Endodermal cell (in vitro differentiated cells): ENCODE data around the gene SART3. TPM values are rescaled to one million over a fixed set of nuclear protein-coding genes. Genes with fewer than 3 reads are reported as not detected.
"Not testable (repeated sequence)": the region's sequence is repeated elsewhere in the genome, so short reads cannot be mapped to it uniquely, and the experiment has no call there.

Experiments
- DNase-seq: peaks from one replicate; pipeline ENCODE4 v3.0.0-alpha.2; 2017
- H3K27ac ChIP-seq: 2 replicates; pipeline ENCODE4 v1.5.1; 2013; ENCODE audit warnings: mild to moderate bottlenecking, low read depth, low read length, moderate library complexity
- H3K27me3 ChIP-seq: 2 replicates; pipeline ENCODE4 v1.6.1; 2013; ENCODE audit warnings: mild to moderate bottlenecking, low read length, moderate library complexity; ENCODE audit not compliant: insufficient read depth, control insufficient read depth, poor library complexity, severe bottlenecking
- H3K36me3 ChIP-seq: 2 replicates; pipeline ENCODE4 v1.7.0; 2013; ENCODE audit warnings: mild to moderate bottlenecking, low read length, moderate library complexity; ENCODE audit not compliant: control insufficient read depth, insufficient read depth
- H3K4me1 ChIP-seq: one replicate; pipeline ENCODE4 v1.7.0; 2013; ENCODE audit warnings: low read length; ENCODE audit not compliant: control insufficient read depth, insufficient read depth
- H3K4me3 ChIP-seq: 2 replicates; pipeline ENCODE4 v1.5.1; 2013; ENCODE audit warnings: mild to moderate bottlenecking, low read length, moderate library complexity
- H3K9ac ChIP-seq: 2 replicates; pipeline ENCODE4 v1.6.1; 2013; ENCODE audit warnings: mild to moderate bottlenecking, low read length, moderate library complexity; ENCODE audit not compliant: poor library complexity, severe bottlenecking; ENCODE audit errors: extremely low read depth
- H3K9me3 ChIP-seq: 2 replicates; pipeline ENCODE4 v1.6.1; 2013; ENCODE audit warnings: mild to moderate bottlenecking, low read length, moderate library complexity; ENCODE audit not compliant: control insufficient read depth
- H3K27ac Mint-ChIP-seq: 2 replicates; pipeline ENCODE4 v1.8.0; 2020; ENCODE audit warnings: mixed read lengths
- H3K27me3 Mint-ChIP-seq: 2 replicates; pipeline ENCODE4 v1.8.0; 2021; ENCODE audit warnings: mild to moderate bottlenecking, mixed read lengths; ENCODE audit not compliant: insufficient read depth
- H3K36me3 Mint-ChIP-seq: 2 replicates; pipeline ENCODE4 v1.8.0; 2020; ENCODE audit warnings: low read depth, mixed read lengths
- H3K4me1 Mint-ChIP-seq: 2 replicates; pipeline ENCODE4 v1.8.0; 2020; ENCODE audit warnings: mixed read lengths
- H3K4me3 Mint-ChIP-seq: 2 replicates; pipeline ENCODE4 v1.8.0; 2020; ENCODE audit warnings: mild to moderate bottlenecking, moderate library complexity, mixed read lengths
- H3K9me3 Mint-ChIP-seq: 2 replicates; pipeline ENCODE4 v1.8.0; 2020; ENCODE audit warnings: mild to moderate bottlenecking, mixed read lengths
- CTCF ChIP-seq: fragments of 200-600 bp; sonication (generic); conservative IDR thresholded peaks from 2 replicates; pipeline ENCODE4 v1.5.0; 2021; ENCODE audit warnings: antibody characterized with exemption, mild to moderate bottlenecking
- WGBS, 2 experiments: methylation state at CpG; one replicate each; pipeline versions ENCODE4 v1.1.5 to v1.1.7; 2013; ENCODE audit warnings: missing lambda C conversion rate in 2 of 2, mixed read lengths in 1 of 2; ENCODE audit not compliant: insufficient coverage in 1 of 2, insufficient read length in 1 of 2; 5-methylcytosine and 5-hydroxymethylcytosine counted together
- total RNA-seq, 2 donors: library from RNA; stranded (reverse); fragmentation: NEBNext Ultra II Directional in 1 of 2; extraction: Animal tissue kit (Norgen Biotek cat#: 25700) in 1 of 2; gene quantifications; 2 replicates in 1 of 2; 3 replicates in 1 of 2; pipeline ENCODE4 v1.2.1, GENCODE V29; 2021

Gene SART3
- total RNA-seq, 2 donors from 2014 or later = 83.5 to 86.2 TPM

- DNase-seq = peak; percentile 72
- Mint-ChIP-seq H3K9me3 (no peaks in the 10 kb centered on the region), H3K27me3 (no peaks in the 10 kb centered on the region), H3K27ac (peak overlapping the region; percentile 100), H3K4me1 (peaks cover 24% of the 10 kb centered on the region), H3K4me3 (peak overlapping the region; percentile 94), H3K36me3 (peaks cover 27% of the 10 kb centered on the region)
- H3K9me3 ChIP-seq = no peaks in the 10 kb centered on the region
- WGBS, 2 experiments = 86 to 89% methylated on average over 9 to 12 of the region's 14 CpGs
- peak overlapping the region; percentile 94 for H3K4me3 ChIP-seq
- TF ChIP-seq CTCF = no peak
- peak overlapping the region; percentile 98 for H3K9ac ChIP-seq
- H3K27me3 ChIP-seq = no peaks in the 10 kb centered on the region
- no peak overlapping the region for H3K27ac ChIP-seq
- no peaks in the 10 kb centered on the region for H3K4me1 ChIP-seq
- H3K36me3 ChIP-seq = peaks cover 25% of the 10 kb centered on the region
Measured at GRCh38 chr12:108559007-108559655, 1.8 kb downstream of the SART3 start.

- H3K4me1 Mint-ChIP-seq = peaks cover 21% of the 10 kb centered on the region
- not testable (repeated sequence) for H3K27ac ChIP-seq, H3K9me3 ChIP-seq, H3K9ac ChIP-seq, H3K4me3 ChIP-seq, H3K9me3 Mint-ChIP-seq, H3K4me1 ChIP-seq, H3K4me3 Mint-ChIP-seq, H3K27me3 ChIP-seq, H3K27me3 Mint-ChIP-seq
- peaks cover 25% of the 10 kb centered on the region for H3K36me3 Mint-ChIP-seq
- peak; percentile 58 for DNase-seq
- H3K27ac Mint-ChIP-seq = peak overlapping the region; percentile 44
- peaks cover 30% of the 10 kb centered on the region for H3K36me3 ChIP-seq
- WGBS, 2 experiments = 94 to 96% methylated on average over 7 to 8 of the region's 9 CpGs
Measured at GRCh38 chr12:108555383-108555782, 5.6 kb downstream of the SART3 start.

GRCh38 chr12:108553799-108554198 lies 7.2 kb downstream of the SART3 start:
- H3K9ac ChIP-seq = no peak overlapping the region
- Mint-ChIP-seq H3K36me3 (peaks cover 29% of the 10 kb centered on the region), H3K27me3 (no peaks in the 10 kb centered on the region), H3K9me3 (no peaks in the 10 kb centered on the region), H3K27ac (no peak overlapping the region), H3K4me3 (no peak overlapping the region), H3K4me1 (peaks cover 9% of the 10 kb centered on the region)
- no peaks in the 10 kb centered on the region for H3K9me3 ChIP-seq
- H3K4me3 ChIP-seq = no peak overlapping the region
- H3K27ac ChIP-seq = no peak overlapping the region
- TF ChIP-seq CTCF = no peak
- no peaks in the 10 kb centered on the region for H3K27me3 ChIP-seq
- WGBS, 2 experiments = 88 to 100% methylated on average over 2 to 5 of the region's 5 CpGs
- peaks cover 39% of the 10 kb centered on the region for H3K36me3 ChIP-seq
- no peaks in the 10 kb centered on the region for H3K4me1 ChIP-seq
- DNase-seq = peak; percentile 44

DNA sequence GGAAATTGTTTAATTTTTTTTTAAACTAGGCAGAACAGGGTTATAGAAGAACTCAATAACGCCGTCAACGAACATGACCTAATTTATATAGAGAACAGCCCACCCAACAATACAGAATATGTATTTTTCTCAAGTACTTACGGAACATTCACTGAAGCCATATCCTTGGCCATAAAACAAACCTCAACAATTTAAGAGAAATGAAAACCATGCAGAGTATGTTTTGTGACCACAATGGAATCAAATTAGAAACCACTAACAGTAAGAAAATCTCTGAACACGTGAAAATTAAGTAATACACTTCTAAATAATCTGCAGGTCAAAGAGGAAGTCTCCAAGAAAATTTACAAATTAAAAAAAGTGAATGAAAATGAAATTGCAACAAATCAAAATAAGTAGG lies 9.4 kb downstream of the SART3 start:
- peaks cover 28% of the 10 kb centered on the region for H3K36me3 Mint-ChIP-seq
- no peaks in the 10 kb centered on the region for H3K9me3 Mint-ChIP-seq
- Histone ChIP-seq H3K27ac (no peak overlapping the region), H3K4me1 (no peaks in the 10 kb centered on the region), H3K9me3 (no peaks in the 10 kb centered on the region), H3K9ac (no peak overlapping the region), H3K27me3 (no peaks in the 10 kb centered on the region), H3K36me3 (peaks cover 44% of the 10 kb centered on the region), H3K4me3 (no peak overlapping the region)
- TF ChIP-seq CTCF = no peak
- no peak for DNase-seq
- 95 to 98% methylated on average over 2 to 5 of the region's 5 CpGs for WGBS, 2 experiments
- H3K4me3 Mint-ChIP-seq = no peak overlapping the region
- no peaks in the 10 kb centered on the region for H3K27me3 Mint-ChIP-seq
- no peak overlapping the region for H3K27ac Mint-ChIP-seq
- H3K4me1 Mint-ChIP-seq = peaks cover 9% of the 10 kb centered on the region
